Epithelial cell of esophagus (primary cell): ENCODE data around the gene RPUSD2.
A peak's percentile ranks its signal among the peaks of the same experiment; 100 is the strongest.

Experiments
- DNase-seq: peaks from one replicate; pipeline ENCODE4 v3.0.0; 2010; ENCODE audit warnings: low read depth
- H3K4me3 ChIP-seq: 2 replicates; pipeline ENCODE4 v1.5.1; 2011; ENCODE audit warnings: mild to moderate bottlenecking, low read length, control low read depth
- TF ChIP-seq, protein P1 (sequence below): IDR thresholded peaks from 2 replicates; pipeline ENCODE4 v1.5.1; 2011; ENCODE audit warnings: low read depth, mild to moderate bottlenecking, low read length, control low read depth, inconsistent platforms; ENCODE audit not compliant: insufficient read depth; ENCODE audit errors: missing control alignments

The RPUSD2 gene

DNA sequence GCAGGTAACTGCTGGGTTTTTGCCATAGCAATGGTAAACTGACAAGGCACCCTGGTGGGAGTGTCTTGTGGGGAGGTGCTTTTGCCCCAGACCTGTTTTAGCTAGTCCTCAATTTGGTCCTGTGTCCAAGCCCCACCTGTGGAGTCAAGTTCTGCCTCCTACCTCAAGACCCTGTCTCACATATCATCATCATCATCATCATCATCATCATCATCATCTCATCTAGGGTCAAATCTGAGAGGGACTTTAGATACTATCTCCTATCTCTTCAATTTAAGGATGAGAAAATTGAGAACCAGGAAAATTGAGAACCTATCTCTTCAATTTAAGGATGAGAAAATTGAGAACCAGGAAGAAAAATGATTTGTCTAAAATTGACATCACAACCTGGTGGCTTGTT lies 34.8 kb downstream of the RPUSD2 start:
- TF ChIP-seq, protein P1, sequence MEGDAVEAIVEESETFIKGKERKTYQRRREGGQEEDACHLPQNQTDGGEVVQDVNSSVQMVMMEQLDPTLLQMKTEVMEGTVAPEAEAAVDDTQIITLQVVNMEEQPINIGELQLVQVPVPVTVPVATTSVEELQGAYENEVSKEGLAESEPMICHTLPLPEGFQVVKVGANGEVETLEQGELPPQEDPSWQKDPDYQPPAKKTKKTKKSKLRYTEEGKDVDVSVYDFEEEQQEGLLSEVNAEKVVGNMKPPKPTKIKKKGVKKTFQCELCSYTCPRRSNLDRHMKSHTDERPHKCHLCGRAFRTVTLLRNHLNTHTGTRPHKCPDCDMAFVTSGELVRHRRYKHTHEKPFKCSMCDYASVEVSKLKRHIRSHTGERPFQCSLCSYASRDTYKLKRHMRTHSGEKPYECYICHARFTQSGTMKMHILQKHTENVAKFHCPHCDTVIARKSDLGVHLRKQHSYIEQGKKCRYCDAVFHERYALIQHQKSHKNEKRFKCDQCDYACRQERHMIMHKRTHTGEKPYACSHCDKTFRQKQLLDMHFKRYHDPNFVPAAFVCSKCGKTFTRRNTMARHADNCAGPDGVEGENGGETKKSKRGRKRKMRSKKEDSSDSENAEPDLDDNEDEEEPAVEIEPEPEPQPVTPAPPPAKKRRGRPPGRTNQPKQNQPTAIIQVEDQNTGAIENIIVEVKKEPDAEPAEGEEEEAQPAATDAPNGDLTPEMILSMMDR, result no peak
- DNase-seq, result no peak
- no peak overlapping the region for H3K4me3 ChIP-seq

DNA sequence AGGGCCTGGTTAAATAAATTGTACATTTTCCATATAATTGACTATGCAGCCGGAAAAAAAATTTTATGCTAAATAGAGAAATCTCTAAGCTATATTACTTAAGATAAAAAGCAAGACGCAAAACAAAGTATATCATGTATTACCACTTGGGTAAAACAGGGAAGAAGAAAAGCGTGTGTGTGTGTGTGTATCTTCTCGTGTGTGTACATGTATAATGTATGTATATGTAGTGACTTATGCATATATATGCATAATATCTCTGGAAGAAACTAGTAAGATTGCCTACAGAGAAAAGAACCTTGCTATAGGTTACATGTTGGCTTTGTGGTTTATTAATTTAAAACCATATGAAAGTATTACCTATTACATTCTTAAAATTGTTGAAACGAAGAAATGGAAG lies 44.0 kb downstream of the RPUSD2 start:
- TF ChIP-seq, protein P1, result no peak

DNA sequence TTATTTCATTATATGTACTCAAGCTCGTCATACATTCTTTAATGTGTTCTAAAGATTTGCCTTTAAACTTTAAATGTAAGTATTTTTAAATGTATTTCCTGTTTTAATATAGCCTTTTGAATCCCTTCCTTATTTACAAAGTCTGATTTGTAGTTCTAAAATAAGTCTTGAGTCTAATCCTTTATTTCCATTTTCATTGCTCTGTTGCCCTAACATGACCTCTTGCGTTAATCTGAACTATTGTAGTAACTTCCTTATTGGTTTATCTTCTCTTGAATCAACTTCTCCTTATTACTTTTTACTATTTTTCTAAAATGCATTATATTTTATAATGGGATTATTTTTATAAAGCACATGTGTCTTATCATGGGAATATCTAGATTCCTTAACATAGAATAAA lies 48.9 kb downstream of the RPUSD2 start:
- DNase-seq, result no peak

More for the DNA sequence above, 44.0 kb downstream of the RPUSD2 start:
- DNase-seq, result no peak
- no peak overlapping the region for H3K4me3 ChIP-seq

DNA sequence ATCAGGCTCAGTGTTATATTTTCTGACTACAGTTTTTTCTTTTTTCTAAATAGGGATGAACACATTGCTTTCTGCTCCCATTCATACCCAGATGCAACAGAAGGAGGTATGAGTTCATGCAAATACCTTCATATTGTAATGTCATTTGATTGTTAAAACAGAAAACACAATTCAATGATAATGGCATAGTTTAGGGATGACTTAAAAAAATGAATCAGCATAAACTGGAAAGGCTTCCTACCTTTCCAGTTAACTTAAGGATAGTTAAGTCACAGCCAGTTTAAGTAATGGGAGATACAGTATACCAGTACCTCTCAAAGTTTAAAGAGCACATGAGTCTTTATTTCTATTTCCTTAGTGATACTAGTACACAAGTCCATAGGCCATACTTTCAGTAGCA lies 49.8 kb downstream of the RPUSD2 start:
- no peak overlapping the region for H3K4me3 ChIP-seq
- TF ChIP-seq, protein P1, result no peak
- peak; percentile 60 for DNase-seq

More for the DNA sequence above, 48.9 kb downstream of the RPUSD2 start:
- TF ChIP-seq, protein P1, result no peak
- no peak overlapping the region for H3K4me3 ChIP-seq

DNA sequence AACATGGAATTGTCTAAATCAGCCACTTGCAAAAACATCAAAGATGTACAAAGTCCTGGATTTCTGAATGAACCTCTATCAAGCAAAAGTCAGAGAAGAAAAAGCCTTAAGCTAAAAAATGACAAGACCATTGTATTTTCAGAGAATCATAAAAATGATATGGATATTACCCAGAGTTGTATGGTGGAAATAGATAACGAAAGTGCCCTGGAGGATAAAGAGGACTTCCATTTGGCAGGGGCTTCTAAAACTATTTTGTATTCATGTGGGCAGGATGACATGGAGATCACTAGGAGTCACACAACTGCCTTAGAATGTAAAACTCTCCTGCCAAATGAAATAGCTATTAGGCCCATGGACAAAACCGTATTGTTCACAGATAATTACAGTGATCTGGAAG lies 54.3 kb downstream of the RPUSD2 start:
- TF ChIP-seq, protein P1, result no peak
- H3K4me3 ChIP-seq, result no peak overlapping the region
- no peak for DNase-seq
